IPS-15b (cell line): ENCODE measurements around the gene ZFAND2B.
A peak's percentile ranks its signal among the peaks of the same experiment; 100 is the strongest.

Experiments used
- H3K27me3 ChIP-seq: one replicate; pipeline ENCODE4 v1.6.1; 2013; ENCODE audit warnings: low read length; ENCODE audit not compliant: control insufficient read depth, insufficient read depth
- H3K36me3 ChIP-seq: one replicate; pipeline ENCODE4 v1.6.1; 2013; ENCODE audit warnings: low read length; ENCODE audit not compliant: control insufficient read depth, insufficient read depth
- H3K4me1 ChIP-seq: one replicate; pipeline ENCODE4 v1.6.1; 2013; ENCODE audit warnings: mild to moderate bottlenecking, low read length; ENCODE audit not compliant: control insufficient read depth, insufficient read depth
- H3K4me3 ChIP-seq: one replicate; pipeline ENCODE4 v1.5.1; 2013; ENCODE audit warnings: low read depth, low read length
- H3K9ac ChIP-seq: one replicate; pipeline ENCODE4 v1.6.1; 2013; ENCODE audit warnings: low read depth, mild to moderate bottlenecking, low read length
- H3K9me3 ChIP-seq: one replicate; pipeline ENCODE4 v1.6.1; 2013; ENCODE audit warnings: mild to moderate bottlenecking, low read length; ENCODE audit not compliant: control insufficient read depth, insufficient read depth

Gene ZFAND2B

GRCh38 chr2:219177552-219178376 lies 28.8 kb upstream of the ZFAND2B start, which contains the start of gene RETREG2:
RETREG2 (plus strand) TSS chr2:219178275; CDS start chr2:219178353, 78 bp downstream.
- Histone ChIP-seq H3K9ac (peak within 1 kb of the TSS; percentile 38), H3K27me3 (no peaks in the 10 kb centered on the region), H3K4me3 (peak within 1 kb of the TSS; percentile 90), H3K36me3 (peaks cover 32% of the 10 kb centered on the region), H3K9me3 (no peaks in the 10 kb centered on the region), H3K4me1 (no peaks in the 10 kb centered on the region)

- Histone ChIP-seq H3K9ac (no peak overlapping the region), H3K36me3 (peaks cover 32% of the 10 kb centered on the region), H3K4me3 (peak overlapping the region; percentile 90), H3K9me3 (no peaks in the 10 kb centered on the region), H3K27me3 (no peaks in the 10 kb centered on the region), H3K4me1 (no peaks in the 10 kb centered on the region)
Measured at GRCh38 chr2:219178377-219179175, 28.0 kb upstream of the ZFAND2B start.

- H3K4me3 ChIP-seq: no peak overlapping the region
- H3K4me1 ChIP-seq: no peaks in the 10 kb centered on the region
- H3K27me3 ChIP-seq: no peaks in the 10 kb centered on the region
- H3K9ac ChIP-seq: no peak overlapping the region
- peaks cover 30% of the 10 kb centered on the region for H3K36me3 ChIP-seq
- H3K9me3 ChIP-seq: no peaks in the 10 kb centered on the region
Measured at GRCh38 chr2:219179601-219180465, 26.7 kb upstream of the ZFAND2B start.

GRCh38 chr2:219180961-219181360 lies 25.6 kb upstream of the ZFAND2B start:
- H3K27me3 ChIP-seq: no peaks in the 10 kb centered on the region
- no peak overlapping the region for H3K9ac ChIP-seq
- peaks cover 30% of the 10 kb centered on the region for H3K36me3 ChIP-seq
- H3K4me3 ChIP-seq: no peak overlapping the region
- H3K4me1 ChIP-seq: no peaks in the 10 kb centered on the region
- no peaks in the 10 kb centered on the region for H3K9me3 ChIP-seq

GRCh38 chr2:219181531-219181930 lies 25.1 kb upstream of the ZFAND2B start:
- H3K9me3 ChIP-seq: no peaks in the 10 kb centered on the region
- H3K4me3 ChIP-seq: no peak overlapping the region
- no peaks in the 10 kb centered on the region for H3K27me3 ChIP-seq
- no peak overlapping the region for H3K9ac ChIP-seq
- peaks cover 30% of the 10 kb centered on the region for H3K36me3 ChIP-seq
- H3K4me1 ChIP-seq: no peaks in the 10 kb centered on the region

GRCh38 chr2:219182331-219183150 lies 24.0 kb upstream of the ZFAND2B start:
- H3K9ac ChIP-seq: no peak overlapping the region
- H3K4me3 ChIP-seq: no peak overlapping the region
- H3K9me3 ChIP-seq: no peaks in the 10 kb centered on the region
- H3K36me3 ChIP-seq: peaks cover 30% of the 10 kb centered on the region
- no peaks in the 10 kb centered on the region for H3K4me1 ChIP-seq
- no peaks in the 10 kb centered on the region for H3K27me3 ChIP-seq

GRCh38 chr2:219183151-219183772 lies 23.3 kb upstream of the ZFAND2B start:
- H3K4me3 ChIP-seq: no peak overlapping the region
- no peaks in the 10 kb centered on the region for H3K4me1 ChIP-seq
- H3K9ac ChIP-seq: no peak overlapping the region
- no peaks in the 10 kb centered on the region for H3K9me3 ChIP-seq
- H3K27me3 ChIP-seq: no peaks in the 10 kb centered on the region
- peaks cover 30% of the 10 kb centered on the region for H3K36me3 ChIP-seq

GRCh38 chr2:219184121-219184520 lies 22.5 kb upstream of the ZFAND2B start:
- H3K4me1 ChIP-seq: no peaks in the 10 kb centered on the region
- H3K4me3 ChIP-seq: no peak overlapping the region
- H3K27me3 ChIP-seq: no peaks in the 10 kb centered on the region
- no peak overlapping the region for H3K9ac ChIP-seq
- H3K36me3 ChIP-seq: peaks cover 30% of the 10 kb centered on the region
- H3K9me3 ChIP-seq: no peaks in the 10 kb centered on the region

GRCh38 chr2:219186754-219187456 lies 19.7 kb upstream of the ZFAND2B start:
- Histone ChIP-seq H3K4me3 (no peak overlapping the region), H3K9me3 (no peaks in the 10 kb centered on the region), H3K9ac (no peak overlapping the region), H3K4me1 (no peaks in the 10 kb centered on the region), H3K27me3 (no peaks in the 10 kb centered on the region), H3K36me3 (peaks cover 11% of the 10 kb centered on the region)

- H3K36me3 ChIP-seq: no peaks in the 10 kb centered on the region
- no peak overlapping the region for H3K4me3 ChIP-seq
- H3K9ac ChIP-seq: no peak overlapping the region
- H3K9me3 ChIP-seq: no peaks in the 10 kb centered on the region
- H3K27me3 ChIP-seq: no peaks in the 10 kb centered on the region
- H3K4me1 ChIP-seq: no peaks in the 10 kb centered on the region
Measured at GRCh38 chr2:219197388-219197787, 9.2 kb upstream of the ZFAND2B start.
